Skeletal muscle satellite cell (primary cell): ENCODE measurements around the gene LSM3.
"Not testable (repeated sequence)": the region's sequence is repeated elsewhere in the genome, so short reads cannot be mapped to it uniquely, and the experiment has no call there.

Source experiments
- H3K27me3 ChIP-seq: 2 replicates; pipeline ENCODE4 v1.7.0; 2013; ENCODE audit warnings: low read length; ENCODE audit not compliant: control insufficient read depth, insufficient read depth
- H3K36me3 ChIP-seq: 2 replicates; pipeline ENCODE4 v1.7.0; 2013; ENCODE audit warnings: mild to moderate bottlenecking, control low read depth, low read length; ENCODE audit not compliant: insufficient read depth
- H3K4me1 ChIP-seq: 2 replicates; pipeline ENCODE4 v1.7.0; 2013; ENCODE audit warnings: low read length; ENCODE audit not compliant: control insufficient read depth, insufficient read depth
- H3K4me2 ChIP-seq: 2 replicates; pipeline ENCODE4 v1.7.0; 2013; ENCODE audit warnings: mild to moderate bottlenecking, low read length
- H3K4me3 ChIP-seq: 2 replicates; pipeline ENCODE4 v1.7.0; 2013; ENCODE audit warnings: low read length
- H3K9ac ChIP-seq: 2 replicates; pipeline ENCODE4 v1.7.0; 2013; ENCODE audit warnings: mild to moderate bottlenecking, low read depth, low read length, moderate library complexity
- H3K9me3 ChIP-seq: replicated peaks from 2 replicates; pipeline ENCODE4 v1.7.0; 2013; ENCODE audit warnings: mild to moderate bottlenecking, control low read depth, low read length

LSM3 gene

GRCh38 chr3:14228681-14229470 is 50.3 kb downstream of the LSM3 start:
- Histone ChIP-seq H3K27me3 (peaks cover 4% of the 10 kb centered on the region), H3K36me3 (no peaks in the 10 kb centered on the region), H3K4me1 (peaks cover 4% of the 10 kb centered on the region), H3K4me3 (no peak overlapping the region), H3K4me2 (no peak overlapping the region), H3K9me3 (no peaks in the 10 kb centered on the region), H3K9ac (no peak overlapping the region)

- not testable (repeated sequence) for H3K9me3 ChIP-seq, H3K36me3 ChIP-seq, H3K4me3 ChIP-seq, H3K9ac ChIP-seq, H3K4me2 ChIP-seq, H3K4me1 ChIP-seq, H3K27me3 ChIP-seq
Measured at GRCh38 chr3:14229695-14230094, 51.1 kb downstream of the LSM3 start.

- no peaks in the 10 kb centered on the region for H3K36me3 ChIP-seq
- no peak overlapping the region for H3K4me3 ChIP-seq
- no peak overlapping the region for H3K4me2 ChIP-seq
- H3K9ac ChIP-seq, result no peak overlapping the region
- H3K4me1 ChIP-seq, result peaks cover 4% of the 10 kb centered on the region
- H3K9me3 ChIP-seq, result no peaks in the 10 kb centered on the region
- H3K27me3 ChIP-seq, result peaks cover 13% of the 10 kb centered on the region
Measured at GRCh38 chr3:14230729-14231128, 52.1 kb downstream of the LSM3 start.

GRCh38 chr3:14231145-14231990 is 52.8 kb downstream of the LSM3 start:
- H3K4me2 ChIP-seq, result no peak overlapping the region
- H3K9ac ChIP-seq, result no peak overlapping the region
- no peaks in the 10 kb centered on the region for H3K36me3 ChIP-seq
- H3K27me3 ChIP-seq, result peaks cover 20% of the 10 kb centered on the region
- no peak overlapping the region for H3K4me3 ChIP-seq
- no peaks in the 10 kb centered on the region for H3K9me3 ChIP-seq
- H3K4me1 ChIP-seq, result peaks cover 4% of the 10 kb centered on the region

- Histone ChIP-seq H3K9me3 (no peaks in the 10 kb centered on the region), H3K9ac (no peak overlapping the region), H3K27me3 (peaks cover 27% of the 10 kb centered on the region), H3K4me3 (no peak overlapping the region), H3K36me3 (no peaks in the 10 kb centered on the region), H3K4me2 (no peak overlapping the region), H3K4me1 (peaks cover 4% of the 10 kb centered on the region)
Measured at GRCh38 chr3:14231998-14232501, 53.4 kb downstream of the LSM3 start.

- peaks cover 4% of the 10 kb centered on the region for H3K4me1 ChIP-seq
Measured at GRCh38 chr3:14234251-14235002, 55.8 kb downstream of the LSM3 start.

GRCh38 chr3:14235003-14235911 is 56.6 kb downstream of the LSM3 start:
- Histone ChIP-seq H3K9ac (no peak overlapping the region), H3K4me3 (no peak overlapping the region), H3K36me3 (no peaks in the 10 kb centered on the region), H3K4me2 (no peak overlapping the region), H3K9me3 (no peaks in the 10 kb centered on the region), H3K27me3 (peaks cover 54% of the 10 kb centered on the region), H3K4me1 (peaks cover 4% of the 10 kb centered on the region)

More at GRCh38 chr3:14234251-14235002, 55.8 kb downstream of the LSM3 start:
- H3K4me3 ChIP-seq, result no peak overlapping the region
- H3K9me3 ChIP-seq, result no peaks in the 10 kb centered on the region
- peaks cover 50% of the 10 kb centered on the region for H3K27me3 ChIP-seq
- H3K4me2 ChIP-seq, result no peak overlapping the region
- no peak overlapping the region for H3K9ac ChIP-seq
- no peaks in the 10 kb centered on the region for H3K36me3 ChIP-seq

- H3K36me3 ChIP-seq, result no peaks in the 10 kb centered on the region
- H3K27me3 ChIP-seq, result peaks cover 54% of the 10 kb centered on the region
- no peak overlapping the region for H3K4me2 ChIP-seq
- no peak overlapping the region for H3K9ac ChIP-seq
- H3K9me3 ChIP-seq, result no peaks in the 10 kb centered on the region
- H3K4me3 ChIP-seq, result no peak overlapping the region
- peaks cover 4% of the 10 kb centered on the region for H3K4me1 ChIP-seq
Measured at GRCh38 chr3:14235912-14236295, 57.3 kb downstream of the LSM3 start.

- Histone ChIP-seq H3K4me1 (peaks cover 4% of the 10 kb centered on the region), H3K36me3 (no peaks in the 10 kb centered on the region), H3K27me3 (peaks cover 50% of the 10 kb centered on the region), H3K4me3 (no peak overlapping the region), H3K9ac (no peak overlapping the region), H3K9me3 (no peaks in the 10 kb centered on the region), H3K4me2 (no peak overlapping the region)
Measured at GRCh38 chr3:14236902-14237301, 58.3 kb downstream of the LSM3 start.

- no peak overlapping the region for H3K4me3 ChIP-seq
- H3K4me2 ChIP-seq, result no peak overlapping the region
- no peak overlapping the region for H3K9ac ChIP-seq
- peaks cover 50% of the 10 kb centered on the region for H3K27me3 ChIP-seq
- no peaks in the 10 kb centered on the region for H3K4me1 ChIP-seq
- H3K36me3 ChIP-seq, result no peaks in the 10 kb centered on the region
- H3K9me3 ChIP-seq, result no peaks in the 10 kb centered on the region
Measured at GRCh38 chr3:14237457-14237856, 58.8 kb downstream of the LSM3 start.
